HAP-1 (cell line): ENCODE data around the gene FGF6.

Source experiments
- DNase-seq, 2 experiments: peaks; one replicate each; pipeline ENCODE4 v3.0.0-alpha.2; 2016 to 2020; ENCODE audit warnings: low spot score in 2 of 2
- H3K27me3 ChIP-seq: fragments of 250-450 bp; sonication (Bioruptor Pico); 2 replicates; pipeline ENCODE4 v1.5.1; 2020; ENCODE audit warnings: low read depth, mild to moderate bottlenecking, moderate library complexity
- H3K36me3 ChIP-seq: fragments of 250-450 bp; sonication (Bioruptor Pico); replicated peaks from 2 replicates; pipeline ENCODE4 v1.5.1; 2020; ENCODE audit warnings: mild to moderate bottlenecking
- H3K4me1 ChIP-seq: fragments of 250-450 bp; sonication (Bioruptor Pico); 2 replicates; pipeline ENCODE4 v1.5.1; 2020; ENCODE audit warnings: mild to moderate bottlenecking
- H3K4me3 ChIP-seq: fragments of 250-450 bp; sonication (Bioruptor Pico); 2 replicates; pipeline ENCODE4 v1.5.1; 2020; ENCODE audit warnings: mild to moderate bottlenecking, moderate library complexity
- H3K9me3 ChIP-seq: fragments of 250-450 bp; sonication (Bioruptor Pico); 2 replicates; pipeline ENCODE4 v1.5.1; 2020; ENCODE audit warnings: mild to moderate bottlenecking, moderate library complexity
- in situ Hi-C: fragments of 300-500 bp; cut with MboI; formaldehyde crosslinking; loops from 3 replicates; pipeline ENCODE4 v1.14.3; 2020; ENCODE audit warnings: low sequenced_read_pairs, inconsistent platforms, mixed read lengths

The FGF6 gene

GRCh38 chr12:4445156-4446101 is at the start of gene FGF6:
Gene FGF6, minus strand, starts transcription at chr12:4445815. Its CDS starts 245 bp downstream, at chr12:4445570.
- in situ Hi-C loops, result no loop called here
- H3K9me3 ChIP-seq, result no peaks in the 10 kb centered on the region
- H3K27me3 ChIP-seq, result no peaks in the 10 kb centered on the region
- H3K4me1 ChIP-seq, result no peaks in the 10 kb centered on the region
- H3K36me3 ChIP-seq, result no peaks in the 10 kb centered on the region
- H3K4me3 ChIP-seq, result no peak within 1 kb of the TSS
- no peak for DNase-seq

DNA sequence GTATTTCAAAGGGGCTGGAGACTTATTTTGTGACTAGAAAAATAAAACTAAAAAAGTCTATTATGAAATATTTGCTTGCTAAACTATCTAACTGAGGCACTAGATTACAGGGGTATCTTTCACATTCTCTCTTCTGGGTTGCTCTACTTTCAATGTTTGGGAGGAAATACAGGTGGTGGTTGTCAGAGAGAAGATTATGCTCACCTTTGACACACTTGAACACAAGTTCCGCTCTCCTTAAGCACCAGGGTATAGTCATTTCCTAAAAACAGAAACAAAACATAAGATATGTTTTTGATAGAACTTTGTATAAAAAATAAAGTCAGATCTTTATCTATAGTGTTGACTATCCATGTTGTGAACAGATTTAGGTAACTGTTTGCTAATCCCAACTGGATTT is 45.4 kb upstream of the FGF6 start:
- in situ Hi-C loops, result no loop called here
- no peaks in the 10 kb centered on the region for H3K27me3 ChIP-seq
- peaks cover 15% of the 10 kb centered on the region; the same call in 1 of the 2 replicates for H3K36me3 ChIP-seq
- DNase-seq, result no peak
- H3K4me3 ChIP-seq, result no peak overlapping the region
- H3K9me3 ChIP-seq, result no peaks in the 10 kb centered on the region
- peaks cover 4% of the 10 kb centered on the region; the same call in 1 of the 2 replicates for H3K4me1 ChIP-seq

- DNase-seq, result no peak
- no peaks in the 10 kb centered on the region for H3K27me3 ChIP-seq
- peaks cover 15% of the 10 kb centered on the region; the same call in 1 of the 2 replicates for H3K36me3 ChIP-seq
- H3K4me1 ChIP-seq, result peaks cover 4% of the 10 kb centered on the region; the same call in 1 of the 2 replicates
- in situ Hi-C loops, result no loop called here
- no peak overlapping the region for H3K4me3 ChIP-seq
- H3K9me3 ChIP-seq, result no peaks in the 10 kb centered on the region
Observed at GRCh38 chr12:4489556-4489955, 43.9 kb upstream of the FGF6 start.

DNA sequence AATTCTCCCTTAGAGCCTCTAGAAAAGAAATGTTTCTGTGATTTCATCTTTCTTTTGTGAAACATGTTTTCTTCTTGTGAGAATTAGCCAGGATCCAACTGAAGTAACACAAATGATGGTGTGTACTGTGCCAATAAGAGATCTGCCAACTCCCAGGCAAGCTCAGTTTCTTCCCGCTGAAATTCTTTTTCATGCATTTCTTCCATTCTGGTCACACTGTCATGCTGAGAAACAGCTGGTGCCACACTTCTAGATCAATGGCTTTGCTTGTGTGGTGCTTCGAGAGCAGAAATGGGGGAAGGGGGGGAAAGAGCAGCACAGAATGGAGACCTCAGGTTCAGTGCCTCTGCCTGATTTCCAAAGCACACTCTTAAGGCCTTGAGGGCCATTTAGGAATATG is 41.4 kb upstream of the FGF6 start:
- H3K36me3 ChIP-seq, result peaks cover 15% of the 10 kb centered on the region; the same call in 1 of the 2 replicates

DNA sequence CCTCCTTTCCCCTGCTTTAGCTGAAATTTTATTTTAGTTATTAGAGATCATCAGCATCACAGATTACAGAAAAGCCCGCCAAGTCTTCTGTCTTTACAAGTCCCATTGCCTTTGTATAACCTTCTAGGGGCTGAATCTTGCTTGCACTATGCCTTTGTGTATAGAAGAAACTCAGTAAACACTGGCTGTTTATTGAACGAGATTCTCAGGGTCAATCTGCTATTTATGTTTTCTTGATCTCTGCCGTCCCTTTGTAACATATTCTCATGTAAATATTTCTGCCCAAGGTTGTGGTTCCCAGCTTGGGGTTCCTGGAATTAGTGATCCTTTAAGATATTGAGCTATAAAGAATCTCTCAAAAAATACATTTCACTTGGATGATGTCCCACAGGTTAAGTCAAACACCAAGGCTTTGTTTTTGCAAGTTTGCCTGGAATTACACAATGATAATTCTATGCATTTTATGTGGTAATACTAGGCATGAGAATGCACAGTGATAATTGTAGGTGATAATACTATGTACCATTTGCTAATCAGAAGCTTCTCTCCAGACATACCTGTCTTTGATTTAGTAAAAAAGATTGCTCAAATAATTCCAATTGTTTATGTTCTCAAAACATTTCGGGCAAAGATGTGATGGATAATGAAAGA is 40.6 kb upstream of the FGF6 start:
- in situ Hi-C loops, result no loop called here
- Histone ChIP-seq H3K36me3 (peaks cover 15% of the 10 kb centered on the region; the same call in 1 of the 2 replicates), H3K4me1 (peaks cover 4% of the 10 kb centered on the region; the same call in 1 of the 2 replicates), H3K9me3 (no peaks in the 10 kb centered on the region), H3K27me3 (no peaks in the 10 kb centered on the region), H3K4me3 (no peak overlapping the region)
- no peak for DNase-seq

More for the DNA sequence above, 41.4 kb upstream of the FGF6 start:
- Histone ChIP-seq H3K27me3 (no peaks in the 10 kb centered on the region), H3K4me1 (peaks cover 4% of the 10 kb centered on the region; the same call in 1 of the 2 replicates), H3K9me3 (no peaks in the 10 kb centered on the region), H3K4me3 (no peak overlapping the region)
- no peak for DNase-seq
- in situ Hi-C loops, result no loop called here

- Histone ChIP-seq H3K4me1 (peaks cover 4% of the 10 kb centered on the region; the same call in 1 of the 2 replicates), H3K27me3 (no peaks in the 10 kb centered on the region), H3K4me3 (no peak overlapping the region), H3K9me3 (no peaks in the 10 kb centered on the region), H3K36me3 (peaks cover 3% of the 10 kb centered on the region; the same call in 1 of the 2 replicates)
- in situ Hi-C loops, result no loop called here
- no peak for DNase-seq
Observed at GRCh38 chr12:4483885-4484823, 38.5 kb upstream of the FGF6 start.

GRCh38 chr12:4482936-4483335 is 37.3 kb upstream of the FGF6 start:
- Histone ChIP-seq H3K4me3 (no peak overlapping the region), H3K36me3 (0 out of 2 replicates have a peak, but pooled peaks cover 3% of the 10 kb centered on the region), H3K9me3 (no peaks in the 10 kb centered on the region), H3K27me3 (no peaks in the 10 kb centered on the region), H3K4me1 (peaks cover 4% of the 10 kb centered on the region; the same call in 1 of the 2 replicates)
- DNase-seq, result no peak
- in situ Hi-C loops, result no loop called here

DNA sequence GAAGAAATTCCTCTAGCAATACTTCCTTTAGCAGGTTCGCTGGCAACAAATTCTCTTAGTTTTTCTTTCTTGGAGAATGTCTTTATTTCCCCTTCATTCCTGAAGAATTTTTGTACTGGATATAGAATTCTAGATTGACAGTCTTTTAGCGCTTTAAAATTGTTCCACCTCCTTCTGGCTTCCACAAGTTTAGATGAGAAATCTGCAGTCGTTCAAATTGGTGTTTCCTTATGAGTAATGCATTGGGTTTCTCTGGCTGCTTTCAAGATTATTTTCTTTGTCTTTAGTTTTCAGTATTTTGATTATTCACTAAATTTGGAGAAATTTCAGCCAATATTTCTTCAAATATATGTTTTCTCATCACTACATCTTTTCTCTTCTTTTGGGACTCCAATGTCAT is 33.3 kb upstream of the FGF6 start:
- in situ Hi-C loops, result no loop called here

GRCh38 chr12:4477129-4477528 is 31.5 kb upstream of the FGF6 start:
- Histone ChIP-seq H3K27me3 (peaks cover 9% of the 10 kb centered on the region; the same call in 1 of the 2 replicates), H3K9me3 (no peaks in the 10 kb centered on the region), H3K4me1 (no peaks in the 10 kb centered on the region), H3K4me3 (no peak overlapping the region), H3K36me3 (no peaks in the 10 kb centered on the region)
- no peak for DNase-seq
- in situ Hi-C loops, result no loop called here

More for the DNA sequence above, 33.3 kb upstream of the FGF6 start:
- no peaks in the 10 kb centered on the region for H3K4me1 ChIP-seq
- no peaks in the 10 kb centered on the region for H3K36me3 ChIP-seq
- no peaks in the 10 kb centered on the region for H3K9me3 ChIP-seq
- DNase-seq, result no peak
- peaks cover 7% of the 10 kb centered on the region; the same call in 1 of the 2 replicates for H3K27me3 ChIP-seq
- H3K4me3 ChIP-seq, result no peak overlapping the region

GRCh38 chr12:4472046-4472445 is 26.4 kb upstream of the FGF6 start:
- no peak for DNase-seq
- no peaks in the 10 kb centered on the region for H3K4me1 ChIP-seq
- in situ Hi-C loops, result no loop called here

DNA sequence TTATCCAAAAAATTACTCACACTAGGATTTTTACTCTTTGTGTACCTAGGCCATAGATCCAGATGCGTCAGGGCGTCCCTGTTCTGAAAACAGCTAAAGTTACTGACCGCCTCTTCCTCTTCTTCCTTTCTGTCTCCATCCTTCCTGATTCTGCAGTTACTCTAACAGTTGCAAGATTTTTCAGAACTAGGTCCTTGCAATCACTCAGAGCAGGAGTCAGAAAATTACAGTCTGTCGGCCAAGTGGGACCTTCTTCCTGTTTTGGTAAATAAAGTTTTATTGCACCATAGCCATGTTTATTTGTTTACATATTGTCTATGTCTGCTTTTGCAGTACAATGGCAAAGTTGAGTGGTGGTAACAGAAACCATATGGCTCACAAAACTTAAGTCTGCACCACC is 25.6 kb upstream of the FGF6 start:
- Histone ChIP-seq H3K4me3 (no peak overlapping the region), H3K27me3 (peaks cover 9% of the 10 kb centered on the region; the same call in 1 of the 2 replicates), H3K4me1 (no peaks in the 10 kb centered on the region), H3K36me3 (no peaks in the 10 kb centered on the region), H3K9me3 (no peaks in the 10 kb centered on the region)
- in situ Hi-C loops, result no loop called here
- DNase-seq, result no peak

More at GRCh38 chr12:4472046-4472445, 26.4 kb upstream of the FGF6 start:
- no peaks in the 10 kb centered on the region for H3K36me3 ChIP-seq
- H3K4me3 ChIP-seq, result no peak overlapping the region
- H3K9me3 ChIP-seq, result no peaks in the 10 kb centered on the region
- peaks cover 9% of the 10 kb centered on the region; the same call in 1 of the 2 replicates for H3K27me3 ChIP-seq

GRCh38 chr12:4468994-4469393 is 23.4 kb upstream of the FGF6 start:
- no peak overlapping the region for H3K4me3 ChIP-seq
- H3K4me1 ChIP-seq, result no peaks in the 10 kb centered on the region
- no peaks in the 10 kb centered on the region for H3K36me3 ChIP-seq
- DNase-seq, result no peak
- peaks cover 2% of the 10 kb centered on the region; the same call in 1 of the 2 replicates for H3K27me3 ChIP-seq
- in situ Hi-C loops, result no loop called here
- H3K9me3 ChIP-seq, result no peaks in the 10 kb centered on the region

DNA sequence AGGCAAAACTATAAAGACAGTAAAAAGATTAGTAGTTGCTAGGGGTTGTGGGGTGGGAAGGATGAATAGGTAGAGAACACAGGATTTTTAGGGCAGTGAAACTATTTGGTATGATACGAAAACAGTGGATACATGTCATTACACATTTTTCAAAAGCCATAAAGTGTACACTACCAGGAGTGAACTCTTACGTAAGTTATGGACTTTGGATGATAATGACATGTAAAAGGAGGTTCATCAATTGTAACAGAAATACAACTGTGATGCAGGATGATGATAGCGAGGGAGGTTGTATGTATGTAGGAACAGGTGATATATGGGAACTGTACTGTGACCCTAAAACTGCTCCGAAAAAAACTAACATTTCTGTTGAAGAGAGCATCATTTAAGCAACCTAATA is 15.1 kb upstream of the FGF6 start:
- in situ Hi-C loops, result no loop called here

More for the DNA sequence above, 15.1 kb upstream of the FGF6 start:
- no peak overlapping the region for H3K4me3 ChIP-seq
- no peaks in the 10 kb centered on the region for H3K9me3 ChIP-seq
- no peaks in the 10 kb centered on the region for H3K36me3 ChIP-seq
- DNase-seq, result no peak
- H3K4me1 ChIP-seq, result no peaks in the 10 kb centered on the region
- no peaks in the 10 kb centered on the region; the same call in 1 of the 2 replicates for H3K27me3 ChIP-seq
